ENCODE results near the gene ALDH1L2. TPM values are rescaled to one million over a fixed set of nuclear protein-coding genes. Genes with fewer than 3 reads are reported as not detected.
A peak's percentile ranks its signal among the peaks of the same experiment; 100 is the strongest.

ALDH1L2 gene
- total RNA-seq, 1 experiment from 2014 or later: 1.9 TPM

DNA sequence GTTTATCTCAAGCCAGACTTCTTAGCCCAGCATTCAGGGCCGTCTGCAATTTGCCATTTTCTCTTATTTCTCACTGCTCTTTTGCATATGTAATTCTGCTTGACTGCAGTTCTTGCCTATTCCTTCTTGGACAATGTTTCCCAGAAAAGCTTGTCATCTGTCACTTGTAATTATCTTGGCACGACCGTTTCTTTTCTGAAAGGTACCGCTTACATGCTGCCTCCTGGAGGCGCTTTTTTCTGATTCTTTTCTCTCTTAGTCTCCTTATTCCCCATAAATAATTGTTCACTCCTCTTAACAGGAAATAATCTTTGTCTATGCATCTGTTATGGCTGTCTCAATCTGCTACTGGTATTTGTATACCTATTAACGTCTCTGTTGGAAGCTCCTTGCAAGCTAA is 1.2 kb upstream of the ALDH1L2 start:
- Histone ChIP-seq H2AK5ac (ENCODE audit: insufficient read length, low read length) (no peak overlapping the region), H3K9ac (ENCODE audit: extremely low read depth, insufficient read length, low read length) (no peak overlapping the region), H3K4me2 (ENCODE audit: insufficient read depth, insufficient read length, low read length) (no peak overlapping the region), H3K23ac (ENCODE audit: insufficient read length, low read depth, low read length) (no peak overlapping the region), H4K8ac (replicated peaks; ENCODE audit: insufficient read length, low read depth, low read length) (no peak overlapping the region), H3K9me3 (ENCODE audit: control insufficient read depth, low read depth, low read length) (no peaks in the 10 kb centered on the region), H3K27me3 (ENCODE audit: insufficient read depth, low read length) (no peaks in the 10 kb centered on the region), H3K79me1 (ENCODE audit: insufficient read depth, low read depth, low read length, poor library complexity, severe bottlenecking) (no peaks in the 10 kb centered on the region), H2AFZ (ENCODE audit: low read length) (no peak overlapping the region), H4K20me1 (ENCODE audit: control insufficient read depth, insufficient read depth, insufficient read length) (no peaks in the 10 kb centered on the region), H3K4ac (ENCODE audit: low read depth, low read length) (no peak overlapping the region), H3K14ac (ENCODE audit: insufficient read depth, low read length) (no peak overlapping the region), H2BK15ac (ENCODE audit: low read depth, low read length) (no peak overlapping the region), H3K4me1 (ENCODE audit: insufficient read depth, low read length) (peaks cover 4% of the 10 kb centered on the region; the same call in 1 of the 2 replicates), H2BK120ac (ENCODE audit: low read depth, low read length, poor library complexity, severe bottlenecking) (no peak overlapping the region), H4K5ac (ENCODE audit: insufficient read length, low read depth, low read length) (no peak overlapping the region), H3T11ph (ENCODE audit: low read length) (no peak overlapping the region), H3K79me2 (ENCODE audit: insufficient read depth, low read length) (no peaks in the 10 kb centered on the region), H2BK12ac (ENCODE audit: insufficient read length, low read depth, low read length) (no peak overlapping the region), H4K91ac (ENCODE audit: insufficient read length, low read depth, low read length) (no peak overlapping the region), H3K27ac (ENCODE audit: insufficient read length, low read depth, low read length) (no peak overlapping the region), H3K56ac (ENCODE audit: insufficient read length, low read depth, low read length) (no peak overlapping the region), H3K23me2 (ENCODE audit: insufficient read length, low read depth, low read length, poor library complexity, severe bottlenecking) (peaks cover 8% of the 10 kb centered on the region), H2BK20ac (ENCODE audit: low read depth, low read length, poor library complexity, severe bottlenecking) (no peak overlapping the region), H3K18ac (ENCODE audit: insufficient read length, low read depth, low read length) (no peak overlapping the region), H2BK5ac (ENCODE audit: insufficient read length, low read length) (no peak overlapping the region)
- Mint-ChIP-seq H3K36me3 (ENCODE audit: insufficient read depth in 1 of 3, low read depth in 3 of 3) (peaks cover 0 to 6% (median 1%) of the 10 kb centered on the region in 3 experiments; a peak in 1 of 7 replicates), H3K27me3 (ENCODE audit: low read depth) (peaks cover 17% of the 10 kb centered on the region), H3K4me1 (peaks cover 23 to 26% of the 10 kb centered on the region in 2 experiments), H3K4me3 (peak overlapping the region in 1 of 2 experiments; percentile 22; a peak in 1 of 5 replicates), H3K9me3 (peaks cover 1 to 7% of the 10 kb centered on the region in 2 experiments; a peak in 3 of 5 replicates), H3K27ac (no peak overlapping the region)
- DNase-seq: no peak
- WGBS (ENCODE audit: extremely low coverage, insufficient read length, low lambda C conversion rate): no CpG with 5 or more reads among the region's 6 CpGs
- TF ChIP-seq, protein P1, sequence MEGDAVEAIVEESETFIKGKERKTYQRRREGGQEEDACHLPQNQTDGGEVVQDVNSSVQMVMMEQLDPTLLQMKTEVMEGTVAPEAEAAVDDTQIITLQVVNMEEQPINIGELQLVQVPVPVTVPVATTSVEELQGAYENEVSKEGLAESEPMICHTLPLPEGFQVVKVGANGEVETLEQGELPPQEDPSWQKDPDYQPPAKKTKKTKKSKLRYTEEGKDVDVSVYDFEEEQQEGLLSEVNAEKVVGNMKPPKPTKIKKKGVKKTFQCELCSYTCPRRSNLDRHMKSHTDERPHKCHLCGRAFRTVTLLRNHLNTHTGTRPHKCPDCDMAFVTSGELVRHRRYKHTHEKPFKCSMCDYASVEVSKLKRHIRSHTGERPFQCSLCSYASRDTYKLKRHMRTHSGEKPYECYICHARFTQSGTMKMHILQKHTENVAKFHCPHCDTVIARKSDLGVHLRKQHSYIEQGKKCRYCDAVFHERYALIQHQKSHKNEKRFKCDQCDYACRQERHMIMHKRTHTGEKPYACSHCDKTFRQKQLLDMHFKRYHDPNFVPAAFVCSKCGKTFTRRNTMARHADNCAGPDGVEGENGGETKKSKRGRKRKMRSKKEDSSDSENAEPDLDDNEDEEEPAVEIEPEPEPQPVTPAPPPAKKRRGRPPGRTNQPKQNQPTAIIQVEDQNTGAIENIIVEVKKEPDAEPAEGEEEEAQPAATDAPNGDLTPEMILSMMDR (conservative IDR thresholded peaks at IDR 0.05): peak; percentile 30; the same call in 2 of the 3 replicates

All from H9 (cell line).